Body of pancreas (tissue), 4 donors: Measurements from ENCODE around the gene SNX8. TPM values are rescaled to one million over a fixed set of nuclear protein-coding genes. Genes with fewer than 3 reads are reported as not detected.

Experiments
- ATAC-seq: fragments of 150-250 bp; one replicate; pipeline ENCODE4 v1.9.1; 2016
- DNase-seq, 4 donors: peaks; one replicate each; pipeline ENCODE4 v3.0.0-alpha.2; 2019
- H3K27ac ChIP-seq, 4 donors: fragments of 200-600 bp; sonication (generic); 1 replicate in 3 of 4; 2 replicates in 1 of 4; pipeline versions ENCODE4 v1.5.1 to v1.6.1; 2016 to 2019; ENCODE audit warnings: mild to moderate bottlenecking in 1 of 4, mixed read lengths in 1 of 4, moderate library complexity in 1 of 4
- H3K27me3 ChIP-seq, 2 donors: fragments of 200-600 bp; sonication (generic); one replicate each; pipeline ENCODE4 v1.6.0; 2016; ENCODE audit warnings: mild to moderate bottlenecking in 1 of 2
- H3K36me3 ChIP-seq, 2 donors: fragments of 200-600 bp; sonication (generic); replicated peaks in 1 of 2; 2 replicates each; pipeline ENCODE4 v1.5.1; 2016; ENCODE audit warnings: low read depth in 2 of 2; ENCODE audit not compliant: insufficient read depth in 1 of 2
- H3K4me1 ChIP-seq: fragments of 200-600 bp; sonication (generic); one replicate; pipeline ENCODE4 v1.6.0; 2016
- H3K4me3 ChIP-seq, 2 donors: fragments of 200-600 bp; sonication (generic); 1 replicate in 1 of 2; 2 replicates in 1 of 2; pipeline ENCODE4 v1.5.1; 2016 to 2019
- H3K9me3 ChIP-seq, 3 donors: fragments of 200-600 bp; sonication (generic); 1 replicate in 2 of 3; 2 replicates in 1 of 3; pipeline ENCODE4 v1.5.1; 2016
- POLR2A ChIP-seq, 3 donors: fragments of 450-650 bp; IDR thresholded peaks; one replicate each; pipeline ENCODE4 v1.6.1; 2016; ENCODE audit warnings: antibody characterized with exemption in 3 of 3, mild to moderate bottlenecking in 2 of 3
- WGBS, 2 donors: methylation state at CpG; one replicate each; pipeline ENCODE4 v1.1.5; 2017; 5-methylcytosine and 5-hydroxymethylcytosine counted together
- intact Hi-C: fragments of 100-400 bp; cut with DNase I; formaldehyde crosslinking; loops from one replicate; pipeline ENCODE4 v1.15.1; 2023
- total RNA-seq, 2 donors: library from RNA; depleted of rRNA; stranded (reverse); fragments of >200 nt; gene quantifications; one replicate each; pipeline ENCODE4 v1.1.0, GENCODE V29; 2016
- TF ChIP-seq, protein P1 (sequence below), 7 experiments: fragments of 450-650 bp in 4 of 7; fragments of 200-600 bp in 3 of 7; sonication (generic) in 3 of 7; IDR thresholded peaks; one replicate each; pipeline ENCODE4 v1.5.1; 2016 to 2019; ENCODE audit warnings: antibody characterized with exemption in 7 of 7

The SNX8 gene
- total RNA-seq, 2 donors from 2014 or later, result 5.3 to 6.2 TPM

- TF ChIP-seq POLR2A (IDR thresholded peaks at IDR 0.05), result no peak
- TF ChIP-seq, protein P1, sequence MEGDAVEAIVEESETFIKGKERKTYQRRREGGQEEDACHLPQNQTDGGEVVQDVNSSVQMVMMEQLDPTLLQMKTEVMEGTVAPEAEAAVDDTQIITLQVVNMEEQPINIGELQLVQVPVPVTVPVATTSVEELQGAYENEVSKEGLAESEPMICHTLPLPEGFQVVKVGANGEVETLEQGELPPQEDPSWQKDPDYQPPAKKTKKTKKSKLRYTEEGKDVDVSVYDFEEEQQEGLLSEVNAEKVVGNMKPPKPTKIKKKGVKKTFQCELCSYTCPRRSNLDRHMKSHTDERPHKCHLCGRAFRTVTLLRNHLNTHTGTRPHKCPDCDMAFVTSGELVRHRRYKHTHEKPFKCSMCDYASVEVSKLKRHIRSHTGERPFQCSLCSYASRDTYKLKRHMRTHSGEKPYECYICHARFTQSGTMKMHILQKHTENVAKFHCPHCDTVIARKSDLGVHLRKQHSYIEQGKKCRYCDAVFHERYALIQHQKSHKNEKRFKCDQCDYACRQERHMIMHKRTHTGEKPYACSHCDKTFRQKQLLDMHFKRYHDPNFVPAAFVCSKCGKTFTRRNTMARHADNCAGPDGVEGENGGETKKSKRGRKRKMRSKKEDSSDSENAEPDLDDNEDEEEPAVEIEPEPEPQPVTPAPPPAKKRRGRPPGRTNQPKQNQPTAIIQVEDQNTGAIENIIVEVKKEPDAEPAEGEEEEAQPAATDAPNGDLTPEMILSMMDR (IDR thresholded peaks at IDR 0.05), result no peak
- peaks cover 0 to 7% of the 10 kb centered on the region in 2 donors for H3K36me3 ChIP-seq
- intact Hi-C loops, result no loop called here
- no peak for ATAC-seq
- no peaks in the 10 kb centered on the region for H3K27me3 ChIP-seq
- WGBS, 2 donors, result 85 to 86% methylated on average over 3 to 9 of the region's 9 CpGs
- H3K4me3 ChIP-seq, result no peak overlapping the region
- H3K9me3 ChIP-seq, result no peaks in the 10 kb centered on the region
- no peak overlapping the region for H3K27ac ChIP-seq
- H3K4me1 ChIP-seq, result no peaks in the 10 kb centered on the region
- DNase-seq, result no peak
Observed at GRCh38 chr7:2259480-2259879, 54.8 kb downstream of the SNX8 start.

DNA sequence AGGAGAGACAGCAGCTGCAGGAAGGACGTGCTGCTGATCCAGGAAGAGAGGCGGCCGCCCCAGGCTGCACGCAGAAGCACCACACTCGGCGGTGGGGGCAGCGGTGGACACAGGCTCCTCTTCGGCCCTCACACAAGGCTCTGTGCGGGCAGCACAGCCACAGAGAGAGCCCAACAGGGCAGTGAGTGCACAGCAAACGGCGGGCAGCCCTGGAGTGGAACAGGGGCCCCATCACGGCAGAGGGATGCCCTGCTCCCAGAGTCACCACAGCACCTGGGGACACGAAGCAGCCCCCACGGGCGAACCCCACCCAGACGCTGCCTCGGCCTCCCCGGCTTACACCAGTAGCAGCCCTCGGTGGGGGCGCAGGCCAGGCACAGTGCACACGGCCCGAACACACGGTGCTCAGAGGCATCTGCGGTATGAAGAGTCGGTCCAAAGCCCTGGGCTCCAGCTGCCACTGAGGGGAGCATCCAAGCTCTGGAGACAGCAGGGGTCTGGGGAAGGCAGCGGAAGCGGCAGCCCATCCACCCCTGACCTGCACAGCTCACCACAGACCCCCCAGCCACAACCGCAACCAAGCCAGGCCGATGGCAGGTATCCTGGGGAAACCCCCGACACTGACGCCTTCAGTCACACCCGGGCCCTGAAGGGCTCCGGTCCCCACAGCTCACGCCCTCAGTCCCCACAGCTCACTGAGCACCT, 55.4 kb downstream of the SNX8 start:
- DNase-seq (no peak), ATAC-seq (no peak)
- H3K27me3 ChIP-seq, result no peaks in the 10 kb centered on the region
- no peak overlapping the region for H3K4me3 ChIP-seq
- no peak overlapping the region for H3K27ac ChIP-seq
- H3K4me1 ChIP-seq, result no peaks in the 10 kb centered on the region
- 88 to 98% methylated on average over 10 to 30 of the region's 34 CpGs for WGBS, 2 donors
- intact Hi-C loops, result no loop called here
- H3K9me3 ChIP-seq, result no peaks in the 10 kb centered on the region
- no peak for TF ChIP-seq POLR2A (IDR thresholded peaks at IDR 0.05)
- TF ChIP-seq, protein P1 (IDR thresholded peaks at IDR 0.05), result no peak
- H3K36me3 ChIP-seq, result peaks cover 0 to 7% of the 10 kb centered on the region in 2 donors

- intact Hi-C loops, result no loop called here
- DNase-seq (no peak), ATAC-seq (no peak)
- no peak for TF ChIP-seq POLR2A (IDR thresholded peaks at IDR 0.05)
- TF ChIP-seq, protein P1 (IDR thresholded peaks at IDR 0.05), result no peak
- H3K4me1 ChIP-seq, result no peaks in the 10 kb centered on the region
- H3K27ac ChIP-seq, result no peak overlapping the region
- WGBS, 2 donors, result 94% methylated on average over 15 to 17 of the region's 17 CpGs
- peaks cover 0 to 3% of the 10 kb centered on the region in 2 donors for H3K36me3 ChIP-seq
- no peak overlapping the region for H3K4me3 ChIP-seq
- H3K9me3 ChIP-seq, result no peaks in the 10 kb centered on the region
- H3K27me3 ChIP-seq, result no peaks in the 10 kb centered on the region
Observed at GRCh38 chr7:2257651-2258050, 56.6 kb downstream of the SNX8 start.

GRCh38 chr7:2257046-2257551, 57.1 kb downstream of the SNX8 start:
- Histone ChIP-seq H3K27ac (no peak overlapping the region), H3K36me3 (peaks cover 0 to 3% of the 10 kb centered on the region in 2 donors), H3K27me3 (no peaks in the 10 kb centered on the region), H3K9me3 (no peaks in the 10 kb centered on the region), H3K4me3 (no peak overlapping the region), H3K4me1 (no peaks in the 10 kb centered on the region)
- no peak for TF ChIP-seq POLR2A (IDR thresholded peaks at IDR 0.05)
- TF ChIP-seq, protein P1 (IDR thresholded peaks at IDR 0.05), result no peak
- WGBS, 2 donors, result 96% methylated on average over 23 to 29 of the region's 38 CpGs
- DNase-seq, result no peak
- intact Hi-C loops, result no loop called here
- ATAC-seq, result no peak
